ENCODE results near the gene SH2D3C.
A peak's percentile ranks its signal among the peaks of the same experiment; 100 is the strongest.

Gene SH2D3C

DNA sequence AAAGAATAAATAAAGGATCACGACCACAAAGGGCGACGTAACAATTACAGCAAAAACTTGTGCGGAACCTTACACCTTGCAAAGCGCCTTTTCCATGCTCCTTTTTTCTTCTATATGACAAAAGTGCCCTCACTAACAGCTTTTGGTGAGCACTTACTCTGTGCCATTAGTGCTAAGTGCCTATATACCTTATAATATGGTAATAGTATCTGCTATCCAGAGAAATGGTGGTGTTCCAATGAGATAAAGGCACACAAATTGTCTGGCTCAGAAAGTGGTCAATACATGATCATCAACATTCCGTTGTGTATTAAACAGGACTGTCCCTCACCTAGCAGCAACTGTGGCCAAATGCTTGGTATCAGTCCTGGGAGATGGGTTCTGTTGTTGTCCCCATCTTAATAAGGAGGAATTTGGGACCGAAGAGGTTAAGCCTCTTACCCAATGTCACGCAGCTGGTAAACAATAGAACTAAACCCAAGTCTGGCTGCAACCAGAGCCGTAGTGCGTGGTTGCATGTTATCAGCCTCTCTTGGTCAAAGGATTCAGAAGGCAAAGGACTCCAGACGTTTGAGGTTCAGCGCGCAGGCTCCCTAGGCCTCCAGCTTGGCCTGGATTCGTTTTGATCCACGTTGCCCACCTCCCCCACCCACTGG lies 42.8 kb downstream of the SH2D3C start:
- DNase-seq = no peak

DNA sequence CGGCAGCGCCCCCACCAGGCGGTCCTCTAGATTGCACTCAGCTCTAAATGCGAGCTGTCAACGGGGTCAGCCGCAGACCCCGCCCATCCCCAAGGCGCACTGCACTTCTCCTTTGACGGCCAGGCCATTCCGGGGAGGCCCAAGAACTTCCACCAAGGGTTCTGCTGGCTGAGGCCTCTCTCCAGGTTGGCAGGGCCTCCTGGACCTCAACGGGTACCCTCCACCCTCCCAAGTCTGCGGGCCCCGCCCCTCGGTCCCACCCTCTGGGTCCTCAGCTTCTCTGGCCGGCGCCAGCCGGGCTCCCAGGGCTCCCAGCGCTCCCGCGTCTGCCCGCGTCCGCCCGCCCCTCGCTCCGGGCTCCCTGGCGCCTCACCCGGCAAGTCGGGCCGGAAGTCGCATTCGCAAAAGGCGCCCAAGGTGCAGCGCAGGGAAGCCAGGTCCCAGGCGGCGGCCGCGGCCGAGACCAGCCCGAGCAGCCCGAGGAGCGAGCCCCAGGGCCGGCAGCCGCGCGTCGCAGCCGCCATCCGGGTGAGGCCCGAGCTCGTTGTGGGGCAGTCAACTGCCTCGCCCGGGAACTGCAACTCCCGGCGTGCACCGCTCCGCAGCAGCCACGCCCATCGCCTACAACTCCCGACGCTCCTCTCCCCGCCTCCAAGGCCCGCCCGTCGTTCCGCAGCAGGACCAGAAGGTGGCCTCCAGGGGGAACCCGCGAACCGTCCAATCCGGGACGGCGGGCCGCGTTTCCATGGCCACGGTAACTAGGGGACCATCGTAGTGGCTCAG lies 43.5 kb downstream of the SH2D3C start, which contains the start of gene TOR2A:
Gene TOR2A, minus strand, starts transcription at position 548 of the 783 bp plus-strand sequence. Its CDS starts 24 bp downstream, at position 524.
- peak; percentile 96 for DNase-seq

DNA sequence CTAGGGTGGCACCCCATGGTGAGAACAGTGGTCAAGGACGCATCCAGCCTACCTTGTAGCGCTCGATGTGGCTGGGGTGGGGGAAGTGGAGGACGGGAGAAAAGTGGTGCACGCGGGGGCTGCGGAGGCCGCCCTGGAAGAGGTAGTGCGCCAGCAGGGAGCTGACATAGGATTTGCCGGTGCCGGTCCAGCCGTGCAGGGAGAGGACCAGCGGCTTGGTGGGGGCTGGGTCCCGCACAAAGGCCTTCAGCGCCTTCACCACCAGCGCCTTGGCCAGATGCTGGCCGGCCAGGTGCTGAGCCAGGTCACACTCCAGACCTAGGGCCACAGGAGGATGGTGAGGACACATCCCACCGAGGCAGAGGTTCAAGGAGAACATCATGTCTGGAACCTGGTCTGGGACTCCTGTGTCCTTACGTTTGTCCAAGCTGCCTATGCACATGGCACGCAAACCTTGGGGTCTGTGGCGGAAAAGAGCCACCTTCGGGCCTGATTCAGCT lies 44.2 kb downstream of the SH2D3C start:
- no peak for DNase-seq

DNA sequence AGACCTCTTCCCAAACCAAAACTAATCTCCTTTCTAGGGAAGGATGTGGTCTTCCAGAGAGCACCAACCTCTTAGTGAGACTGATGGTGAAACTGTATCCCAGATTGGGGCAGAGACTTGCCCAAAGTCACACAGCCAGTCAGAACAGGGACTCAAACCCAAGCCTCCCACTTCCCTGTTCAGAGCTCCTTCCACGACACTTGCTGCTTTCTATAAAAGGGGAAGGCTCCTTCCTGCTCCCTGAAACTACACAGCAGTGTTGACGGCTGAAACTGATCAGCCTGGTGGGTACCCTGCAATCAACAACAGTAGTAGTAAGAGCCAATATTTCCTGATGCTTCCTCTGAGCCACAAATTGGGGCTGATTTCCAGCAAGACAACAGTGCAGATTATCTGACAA lies 44.9 kb downstream of the SH2D3C start:
- no peak for DNase-seq

DNA sequence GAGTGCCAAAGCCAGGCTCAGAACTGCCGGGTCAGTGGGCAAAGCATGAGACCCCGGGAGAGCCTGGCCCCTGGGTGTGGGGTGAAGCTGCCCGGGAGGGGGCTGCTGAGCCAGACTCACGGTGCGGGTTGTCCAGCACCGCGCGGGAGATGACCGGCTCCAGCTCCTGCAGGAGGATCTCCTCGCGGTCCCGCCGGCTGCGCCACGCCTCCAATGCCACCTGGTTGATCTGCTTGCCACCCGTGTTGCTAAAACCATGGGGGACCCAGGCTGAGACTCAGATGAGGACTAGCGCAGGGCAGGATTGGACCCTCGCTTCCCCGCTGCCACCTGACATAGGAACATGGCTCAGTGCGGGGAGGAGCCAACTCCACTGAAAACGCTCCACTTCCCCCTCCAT lies 46.0 kb downstream of the SH2D3C start:
- no peak for DNase-seq

GRCh38 chr9:127731938-127732337 lies 46.5 kb downstream of the SH2D3C start:
- DNase-seq = no peak

DNA sequence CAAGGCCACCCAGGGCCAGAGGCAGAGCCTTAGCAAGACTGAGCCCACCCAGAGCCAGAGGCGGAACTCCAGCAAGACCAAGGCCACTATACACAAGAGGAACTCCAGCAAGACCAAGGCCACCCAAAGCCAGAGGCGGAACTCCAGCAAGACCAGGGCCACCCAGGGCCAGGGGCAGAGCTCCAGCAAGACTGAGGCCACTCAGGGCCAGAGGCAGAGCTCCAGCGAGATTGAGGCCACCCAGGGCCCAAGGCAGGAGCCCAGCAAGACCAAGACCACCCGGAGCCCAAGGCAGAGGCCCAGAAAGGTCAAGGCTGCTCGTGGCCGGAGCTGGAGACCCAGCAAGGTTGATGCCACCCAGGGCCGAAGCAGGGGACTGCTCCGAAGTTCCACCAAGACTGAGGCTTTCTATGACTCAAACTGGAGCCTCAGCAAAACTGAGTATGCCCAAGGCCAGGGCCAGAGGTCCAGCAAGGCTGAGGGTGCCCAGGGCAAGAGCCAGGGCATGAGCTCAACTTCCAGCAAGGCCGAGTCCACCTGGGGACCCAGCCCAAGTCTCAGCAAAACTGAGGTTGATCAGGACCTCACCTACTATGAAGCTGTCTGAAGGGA lies 47.6 kb downstream of the SH2D3C start:
- no peak for DNase-seq

GRCh38 chr9:127730262-127730661 lies 48.2 kb downstream of the SH2D3C start:
- DNase-seq = no peak

DNA sequence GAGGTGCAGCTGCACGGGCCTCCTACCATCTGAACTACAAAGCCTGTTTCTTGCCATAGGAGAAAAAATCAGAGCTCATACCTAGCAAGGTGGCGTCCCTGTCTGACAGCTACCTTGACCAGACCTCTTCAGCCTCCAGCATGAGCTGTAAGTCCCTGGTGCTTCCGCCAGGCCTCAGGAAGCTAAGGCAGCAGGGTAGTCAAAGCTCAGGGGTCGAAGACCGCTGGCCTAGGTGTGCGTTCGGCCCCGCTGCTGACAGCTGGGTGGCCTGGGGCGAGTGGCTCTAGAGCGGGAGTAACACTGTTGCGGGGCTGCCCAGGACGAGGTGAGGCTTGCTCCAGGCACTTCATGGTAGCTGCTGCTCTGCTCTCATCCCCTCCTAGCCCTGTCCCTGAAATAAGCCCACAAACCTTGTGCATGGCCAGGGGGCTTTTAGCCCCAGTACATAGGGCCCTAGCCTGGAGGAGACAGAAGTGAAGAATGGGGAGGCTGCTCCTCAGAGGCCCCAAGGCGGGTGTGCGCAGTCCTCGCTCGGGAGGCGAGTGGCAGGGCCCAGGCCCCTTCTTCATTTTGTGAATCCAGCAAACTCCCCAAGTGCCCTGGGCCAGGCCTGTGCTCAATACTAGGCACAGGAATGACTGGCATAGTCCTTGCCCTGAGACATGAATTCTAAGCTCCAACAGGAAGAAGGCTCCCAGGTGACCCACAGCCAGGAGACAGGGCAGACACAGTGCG lies 48.8 kb downstream of the SH2D3C start:
- DNase-seq = no peak

- DNase-seq = no peak
Observed at GRCh38 chr9:127728808-127729207, 49.7 kb downstream of the SH2D3C start.

GRCh38 chr9:127726871-127727270 lies 51.6 kb downstream of the SH2D3C start:
- no peak for DNase-seq

GRCh38 chr9:127724012-127724411 lies 54.5 kb downstream of the SH2D3C start:
- peak; percentile 33 for DNase-seq

DNA sequence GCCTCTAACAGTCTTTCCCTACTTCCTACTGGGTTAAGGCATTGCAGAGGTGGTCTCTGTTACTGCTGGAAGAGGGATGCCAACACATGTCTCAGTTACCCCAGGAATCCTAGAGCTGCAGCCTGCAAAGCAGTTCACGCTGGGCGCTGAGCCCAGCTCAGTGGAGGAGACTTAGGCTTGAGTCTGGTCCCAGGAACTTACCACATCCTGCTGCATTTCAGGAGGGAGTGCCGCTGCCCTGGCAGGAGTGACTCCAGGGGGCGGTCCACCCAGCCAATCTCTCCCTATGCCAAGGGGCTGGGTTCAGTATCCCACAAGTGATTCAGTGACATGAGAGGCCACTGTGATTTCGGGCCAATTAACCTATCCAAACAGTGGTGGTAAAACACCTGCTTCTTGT lies 55.0 kb downstream of the SH2D3C start:
- DNase-seq = peak; percentile 33

DNA sequence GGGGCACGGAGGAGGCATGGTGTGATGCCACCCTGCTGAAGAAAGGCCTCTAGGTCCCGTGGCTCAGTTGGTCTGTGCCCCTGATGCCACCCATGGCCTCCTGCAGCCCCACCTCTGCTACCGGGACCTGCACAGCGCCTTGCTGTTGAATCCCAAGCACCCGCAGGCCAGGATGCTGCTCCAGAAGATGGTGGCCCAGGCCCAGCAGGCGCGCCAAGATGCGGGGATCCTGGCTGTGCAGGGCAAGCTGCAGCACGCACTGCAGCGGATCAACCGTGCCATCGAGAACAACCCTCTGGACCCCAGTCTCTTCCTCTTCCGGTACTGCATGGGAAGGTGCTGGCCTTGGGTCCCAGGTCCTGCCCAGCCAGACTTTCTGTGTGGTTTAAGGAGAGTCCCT lies 55.5 kb downstream of the SH2D3C start:
- DNase-seq = no peak

DNA sequence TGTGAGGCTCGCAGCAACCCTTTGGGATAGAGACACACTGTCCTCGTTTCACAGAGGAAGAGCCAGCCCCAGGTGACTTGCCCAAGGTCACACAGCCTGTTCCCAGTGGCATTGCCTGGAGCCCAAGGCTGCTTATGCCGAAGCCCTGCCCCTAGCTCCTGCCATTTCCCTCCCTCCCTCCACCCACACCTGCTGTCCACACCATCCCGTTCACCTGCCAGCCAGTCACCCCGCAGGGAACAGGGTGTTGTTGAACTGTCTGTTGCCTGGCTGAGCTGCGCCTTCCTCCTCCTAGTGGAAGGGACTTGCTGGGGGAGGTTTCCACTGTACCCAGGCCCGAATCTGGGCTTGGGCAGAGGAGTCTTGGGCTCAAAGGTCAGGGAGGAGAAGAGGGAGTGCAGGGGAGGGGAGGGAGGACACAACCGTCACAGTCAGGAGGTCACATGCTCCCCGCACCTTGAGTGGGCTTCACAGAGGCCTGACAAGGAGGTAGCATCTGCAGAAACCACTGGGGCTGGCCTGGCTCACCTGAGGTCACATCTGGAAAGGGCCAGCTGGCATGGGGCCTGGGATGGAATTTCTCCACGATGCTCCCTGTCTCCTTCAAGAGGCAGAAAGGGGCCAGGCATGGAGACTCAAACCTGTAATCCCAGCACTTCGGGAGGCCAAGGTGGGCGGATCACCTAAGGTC lies 56.3 kb downstream of the SH2D3C start:
- no peak for DNase-seq

DNA sequence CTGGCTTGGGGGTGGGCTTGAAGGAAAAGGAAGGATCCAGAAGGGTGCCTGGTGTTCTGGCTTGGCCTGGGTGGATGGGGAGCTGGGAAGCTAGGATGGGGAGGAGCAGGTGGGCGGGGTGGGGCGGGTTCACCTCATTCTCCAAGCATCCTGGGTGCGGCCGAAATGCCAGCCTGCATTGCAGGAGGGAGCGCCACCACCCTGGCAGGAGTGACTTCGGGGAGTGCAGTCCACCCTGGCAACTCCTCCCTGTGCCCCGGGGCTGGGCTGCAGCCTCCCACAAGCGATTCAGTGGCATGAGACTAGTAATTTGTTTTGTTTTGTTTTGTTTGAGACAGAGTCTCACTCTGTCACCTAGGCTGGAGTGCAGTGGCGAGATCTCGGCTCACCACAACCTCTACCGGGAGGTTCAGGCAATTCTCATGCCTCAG lies 57.1 kb downstream of the SH2D3C start:
- DNase-seq = no peak

DNA sequence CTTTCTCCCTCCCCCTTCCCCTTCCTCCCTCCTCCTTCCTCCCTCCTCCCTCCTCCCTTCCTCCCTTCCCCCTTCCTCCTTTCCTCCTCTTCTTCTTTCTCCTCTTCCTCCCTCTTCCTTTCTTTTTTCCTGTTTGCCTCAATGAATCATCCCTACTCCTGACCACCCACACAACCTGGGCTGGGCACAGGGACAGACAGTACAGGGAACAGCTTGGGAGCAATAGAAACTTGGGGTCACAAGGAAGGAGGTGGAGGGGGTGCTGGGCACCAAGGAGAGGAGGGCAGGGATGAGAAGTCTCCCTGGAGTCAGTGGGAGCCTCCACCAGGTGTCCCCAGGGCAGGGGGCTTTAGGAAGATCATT lies 57.6 kb downstream of the SH2D3C start:
- no peak for DNase-seq

DNA sequence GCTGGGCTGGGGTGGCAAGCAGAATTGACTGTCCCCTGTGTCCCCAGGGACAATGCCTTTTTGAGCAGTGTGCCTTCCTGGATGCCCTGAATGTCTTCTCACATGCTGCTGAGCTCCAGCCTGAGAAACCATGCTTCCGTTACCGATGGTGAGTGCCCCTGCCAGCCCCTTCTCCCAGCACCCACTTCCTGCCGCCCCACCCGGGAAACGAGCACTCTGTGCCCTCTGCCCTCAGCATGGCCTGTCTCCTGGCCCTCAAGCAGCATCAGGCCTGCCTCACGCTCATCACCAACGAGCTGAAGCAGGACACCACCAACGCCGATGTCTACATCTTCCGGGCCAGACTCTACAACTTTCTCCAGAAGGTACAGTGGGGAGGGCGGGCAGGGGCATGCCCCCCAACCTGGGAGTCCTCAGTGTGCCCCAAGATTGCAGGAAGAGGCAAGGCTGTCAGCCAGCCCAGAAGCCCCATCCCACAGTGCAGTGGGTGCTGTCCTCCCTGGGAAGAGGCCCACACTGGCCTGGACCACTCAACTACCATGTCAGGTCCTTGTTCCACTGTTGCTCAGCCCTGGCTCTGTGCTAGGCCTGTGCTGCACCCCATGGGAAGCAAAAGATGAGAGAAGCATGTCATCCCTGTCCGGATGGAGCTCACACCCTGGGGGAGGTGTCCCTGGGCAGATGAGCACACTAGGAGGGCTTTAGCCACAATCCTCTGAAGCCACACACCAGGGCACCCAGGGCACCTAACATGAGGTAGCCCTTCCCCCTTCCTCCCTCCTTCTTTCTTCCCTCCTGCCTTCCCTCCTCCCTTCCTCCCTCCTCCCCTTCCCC lies 58.2 kb downstream of the SH2D3C start:
- DNase-seq = no peak

GRCh38 chr9:127717766-127718165 lies 60.7 kb downstream of the SH2D3C start:
- no peak for DNase-seq

GRCh38 chr9:127716412-127716811 lies 62.1 kb downstream of the SH2D3C start:
- DNase-seq = no peak

- peak; percentile 83 for DNase-seq
Observed at GRCh38 chr9:127715470-127716337, 62.8 kb downstream of the SH2D3C start, which contains the start of the genes PTRH1 and TTC16. PTRH1 (minus strand) TSS chr9:127715663; CDS start chr9:127715639, 24 bp downstream. TTC16 (plus strand) TSS chr9:127716079; CDS start chr9:127716146, 67 bp downstream.

Data from DMS79 (cell line).